ENCODE measurements around the gene CENPI.
A peak's percentile ranks its signal among the peaks of the same experiment; 100 is the strongest.
"Not testable (repeated sequence)": the region's sequence is repeated elsewhere in the genome, so short reads cannot be mapped to it uniquely, and the experiment has no call there.

CENPI gene, protein sequence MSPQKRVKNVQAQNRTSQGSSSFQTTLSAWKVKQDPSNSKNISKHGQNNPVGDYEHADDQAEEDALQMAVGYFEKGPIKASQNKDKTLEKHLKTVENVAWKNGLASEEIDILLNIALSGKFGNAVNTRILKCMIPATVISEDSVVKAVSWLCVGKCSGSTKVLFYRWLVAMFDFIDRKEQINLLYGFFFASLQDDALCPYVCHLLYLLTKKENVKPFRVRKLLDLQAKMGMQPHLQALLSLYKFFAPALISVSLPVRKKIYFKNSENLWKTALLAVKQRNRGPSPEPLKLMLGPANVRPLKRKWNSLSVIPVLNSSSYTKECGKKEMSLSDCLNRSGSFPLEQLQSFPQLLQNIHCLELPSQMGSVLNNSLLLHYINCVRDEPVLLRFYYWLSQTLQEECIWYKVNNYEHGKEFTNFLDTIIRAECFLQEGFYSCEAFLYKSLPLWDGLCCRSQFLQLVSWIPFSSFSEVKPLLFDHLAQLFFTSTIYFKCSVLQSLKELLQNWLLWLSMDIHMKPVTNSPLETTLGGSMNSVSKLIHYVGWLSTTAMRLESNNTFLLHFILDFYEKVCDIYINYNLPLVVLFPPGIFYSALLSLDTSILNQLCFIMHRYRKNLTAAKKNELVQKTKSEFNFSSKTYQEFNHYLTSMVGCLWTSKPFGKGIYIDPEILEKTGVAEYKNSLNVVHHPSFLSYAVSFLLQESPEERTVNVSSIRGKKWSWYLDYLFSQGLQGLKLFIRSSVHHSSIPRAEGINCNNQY

DNA sequence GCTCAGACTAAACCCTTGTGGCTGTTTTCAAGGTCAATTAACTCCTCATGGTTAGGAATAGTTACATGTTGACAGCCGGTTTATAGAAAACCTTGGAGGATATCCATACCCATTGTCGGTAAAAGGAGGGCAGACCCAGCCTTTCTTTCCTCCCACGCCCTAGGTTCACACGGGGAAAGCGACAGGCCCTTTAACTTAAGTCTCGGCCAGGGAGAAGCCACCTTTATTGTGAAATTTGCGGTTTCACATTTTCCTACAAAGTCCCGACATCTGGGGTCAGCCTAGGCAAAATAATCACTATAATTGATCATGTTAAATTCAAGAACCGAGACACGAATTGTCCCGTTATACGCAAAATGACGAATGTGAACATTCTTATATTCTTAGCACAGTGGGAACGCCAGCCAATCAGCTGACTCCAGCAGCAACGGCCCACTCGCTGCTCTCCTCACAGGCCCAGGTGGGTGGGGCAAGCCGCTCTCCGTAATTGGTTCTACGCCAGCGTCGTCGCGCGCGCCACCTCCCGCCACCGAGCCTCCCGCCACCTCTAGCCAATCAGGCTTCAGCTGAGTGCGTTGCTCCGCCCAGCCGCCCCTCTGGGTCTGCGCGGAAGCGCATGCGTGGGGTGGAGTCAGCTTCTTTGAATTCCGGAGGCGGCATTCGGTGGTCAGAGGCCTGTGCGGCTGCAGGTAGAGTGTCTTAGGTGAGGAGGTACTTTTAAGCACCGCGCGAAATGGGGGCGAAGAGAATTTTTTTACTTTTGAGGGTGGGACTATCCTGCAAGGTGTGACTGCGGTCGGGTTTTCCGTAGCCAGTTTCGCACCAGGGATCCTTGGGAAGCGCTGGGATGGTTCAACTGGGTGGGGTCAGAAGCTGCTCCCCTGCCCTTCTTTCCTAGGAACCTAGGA, at the start of gene CENPI:
Gene CENPI, plus strand, starts transcription at position 659 of the 908 bp plus-strand sequence. CDS start 2,867 bp downstream, outside the sequence.
- peak; percentile 96 for DNase-seq (ENCODE audit: low spot score)

DNA sequence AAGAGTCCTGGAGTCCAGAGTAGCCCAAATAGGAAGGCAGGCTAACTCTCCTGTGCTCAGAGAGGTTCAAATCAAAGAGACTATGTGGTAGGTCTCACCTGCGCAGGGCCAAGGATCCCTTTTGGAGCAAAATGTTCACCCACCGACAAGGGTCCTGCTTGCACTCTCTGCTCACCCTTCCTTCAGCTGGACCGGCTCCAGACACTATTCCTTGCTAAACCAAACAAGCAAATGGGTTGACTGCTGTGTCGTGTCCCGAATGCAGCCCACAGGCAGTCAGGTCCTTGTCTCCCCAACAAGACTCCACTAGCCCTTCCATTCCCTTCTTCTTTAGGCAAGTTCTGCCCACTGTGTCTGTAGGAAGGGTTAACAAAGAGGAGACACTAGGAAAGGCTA, 46.9 kb upstream of the CENPI start:
- no peak for DNase-seq (ENCODE audit: low spot score)

DNA sequence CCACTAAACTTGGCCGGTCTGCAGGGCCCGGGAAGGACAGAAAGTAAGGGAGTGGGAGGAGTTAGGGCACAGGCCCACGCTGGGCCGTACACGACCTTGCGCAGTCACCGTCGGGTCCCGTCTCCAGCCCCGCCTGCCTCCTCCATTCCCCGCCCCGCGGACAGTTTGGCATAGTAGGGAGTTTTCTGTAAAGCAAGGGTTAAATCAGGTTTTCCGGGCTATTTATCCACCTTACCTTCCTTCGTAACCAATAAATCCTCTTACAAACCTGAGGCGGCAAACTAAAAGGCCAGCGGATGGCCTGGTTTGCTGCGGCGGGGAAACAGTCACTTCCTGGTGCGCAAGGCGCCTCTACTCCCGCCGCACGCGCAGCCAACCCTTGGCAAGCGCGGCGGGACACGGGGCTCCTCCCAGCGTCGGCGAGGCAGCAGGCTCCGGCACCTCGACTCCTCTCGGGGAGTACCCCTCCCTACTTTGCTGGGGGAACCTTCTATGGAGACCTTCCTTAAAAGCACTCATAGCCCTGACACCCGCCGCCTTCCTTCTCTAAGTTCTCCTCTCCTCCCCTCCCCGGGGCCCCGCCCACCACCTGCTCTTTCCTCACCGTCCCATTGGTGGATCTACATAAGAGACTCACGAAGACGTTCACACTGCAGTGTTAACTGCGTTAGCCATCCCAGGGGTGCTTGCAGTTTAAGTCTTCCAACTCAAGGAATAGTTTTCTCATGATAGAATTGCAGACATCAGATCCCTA, 46.3 kb upstream of the CENPI start, which contains the start of gene TRMT2B:
Gene TRMT2B, minus strand, starts transcription at position 563 of the 754 bp plus-strand sequence. CDS start 9,822 bp downstream, outside the sequence.
- peak; percentile 78 for DNase-seq (ENCODE audit: low spot score)

DNA sequence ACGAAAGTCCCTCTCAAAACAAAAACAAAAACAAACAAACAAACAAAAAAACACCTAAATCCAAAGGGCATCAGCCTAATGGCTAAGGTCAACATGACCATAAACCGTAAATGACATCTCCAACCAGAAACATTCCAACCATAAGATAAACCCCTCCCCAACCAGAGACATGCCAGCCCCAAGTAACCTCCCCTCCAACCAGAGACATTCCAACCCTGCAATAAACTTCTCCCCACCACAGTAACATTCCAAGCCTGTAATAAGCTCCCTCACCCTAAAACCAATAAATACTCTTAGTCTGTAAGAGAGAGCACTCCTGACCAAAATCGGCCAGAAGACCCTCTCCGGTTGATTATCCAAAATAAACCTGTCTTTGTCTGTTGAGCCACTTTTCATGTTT, 41.5 kb upstream of the CENPI start:
- DNase-seq (ENCODE audit: low spot score), result not testable (repeated sequence)

DNA sequence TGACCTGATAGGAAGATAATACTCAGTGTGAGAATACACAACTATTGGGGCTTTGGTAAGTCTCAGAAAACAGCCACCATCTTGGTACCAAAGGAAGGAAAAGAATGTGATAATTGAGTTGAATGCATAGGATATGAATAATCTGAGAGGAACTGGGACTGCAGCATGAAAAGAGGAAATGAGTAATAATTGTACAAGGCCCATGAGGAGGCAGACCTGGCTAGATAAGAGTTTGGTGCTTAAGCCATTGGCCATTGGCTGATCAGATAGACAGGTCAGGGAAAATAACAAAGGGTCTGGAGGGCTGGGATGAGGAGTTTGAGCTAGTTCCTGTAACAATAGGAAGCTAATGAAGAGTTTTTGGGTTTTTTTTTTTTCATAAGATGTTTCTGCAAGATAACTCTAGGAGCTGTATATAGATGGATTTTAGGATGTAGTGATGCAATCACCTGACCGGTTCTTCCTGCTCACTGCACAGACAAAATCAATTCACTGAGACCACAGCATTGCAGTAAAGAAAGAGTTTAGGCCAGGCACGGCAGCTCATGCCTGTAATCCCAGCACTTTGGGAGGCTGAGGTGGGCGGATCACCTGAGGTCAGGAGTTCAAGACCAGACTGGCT, 40.8 kb upstream of the CENPI start:
- peak; percentile 33 for DNase-seq (ENCODE audit: low spot score)

DNA sequence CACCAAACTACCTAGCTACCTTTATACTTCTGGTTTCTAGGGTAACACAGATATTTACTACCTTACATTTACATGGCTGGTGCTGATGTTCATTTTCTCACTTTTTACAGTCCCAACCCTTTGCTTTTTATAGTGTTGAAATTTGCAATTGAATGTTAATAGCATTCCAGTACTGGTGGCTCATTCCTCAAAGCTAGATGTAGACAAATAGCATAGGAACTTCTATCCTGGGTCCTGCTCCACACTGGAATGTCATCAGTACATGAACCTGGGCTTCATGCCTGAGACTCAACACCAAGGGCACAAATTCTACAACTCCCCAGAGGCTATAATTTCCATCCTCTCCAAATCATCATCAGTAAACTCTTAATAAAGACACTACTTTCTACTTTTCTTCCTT, 35.8 kb upstream of the CENPI start:
- no peak for DNase-seq (ENCODE audit: low spot score)

DNA sequence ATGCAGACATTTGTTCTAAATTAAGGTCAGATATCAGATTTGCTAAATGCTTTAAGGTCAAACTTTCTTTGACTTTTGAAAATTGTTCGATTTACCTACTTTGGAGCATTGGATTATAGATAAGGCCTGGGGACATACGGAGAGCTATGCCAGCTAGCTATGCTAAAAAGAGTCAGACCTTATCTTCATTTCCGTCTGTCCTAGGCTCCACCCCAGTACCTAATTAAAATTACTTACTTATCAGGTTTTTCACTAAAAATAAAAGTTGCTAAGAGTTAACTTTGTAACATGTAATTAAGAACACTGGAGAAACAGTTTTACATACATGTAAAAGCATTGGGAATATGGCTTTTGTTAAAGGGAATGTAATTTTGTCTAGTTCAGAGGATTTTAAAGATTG, 26.4 kb upstream of the CENPI start:
- DNase-seq (ENCODE audit: low spot score), result no peak

DNA sequence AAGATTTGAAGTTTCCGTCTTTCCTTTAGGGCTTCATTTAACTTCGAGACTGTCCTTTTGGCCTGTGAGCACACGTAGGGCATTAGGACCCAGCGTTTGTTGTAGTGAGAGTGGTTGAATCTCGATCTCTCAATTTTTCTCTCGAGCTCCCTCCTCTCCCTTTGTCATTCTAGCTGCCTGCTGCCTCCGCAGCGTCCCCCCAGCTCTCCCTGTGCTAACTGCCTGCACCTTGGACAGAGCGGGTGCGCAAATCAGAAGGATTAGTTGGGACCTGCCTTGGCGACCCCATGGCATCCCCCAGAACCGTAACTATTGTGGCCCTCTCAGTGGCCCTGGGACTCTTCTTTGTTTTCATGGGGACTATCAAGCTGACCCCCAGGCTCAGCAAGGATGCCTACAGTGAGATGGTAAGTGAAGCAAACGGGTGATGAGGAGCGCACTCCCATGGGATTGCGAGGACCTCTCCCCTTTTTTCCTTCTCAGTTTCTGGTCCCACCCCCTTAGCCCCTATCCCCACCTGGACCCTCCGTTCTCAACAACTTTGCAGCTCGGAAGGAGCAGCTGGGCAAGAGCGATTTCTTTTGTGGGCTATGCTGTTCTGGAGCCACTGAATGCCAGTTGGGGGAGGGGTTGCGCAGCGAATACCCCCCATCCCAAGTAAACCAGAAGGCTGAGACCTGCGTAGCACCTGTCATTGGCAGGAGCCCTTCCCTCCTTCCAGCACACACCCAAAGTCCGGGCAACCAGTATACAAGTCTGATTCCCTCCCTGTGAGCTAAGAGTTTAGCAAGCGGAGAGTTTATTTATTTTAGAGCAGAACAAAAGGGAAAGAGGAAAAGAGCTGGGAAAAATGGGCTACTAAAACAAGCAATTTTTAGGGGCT, 19.0 kb upstream of the CENPI start, which contains the start of gene TMEM35A:
Gene TMEM35A, plus strand, starts transcription at position 164 of the 883 bp plus-strand sequence. Its CDS starts 124 bp downstream, at position 288.
- no peak for DNase-seq (ENCODE audit: low spot score)

DNA sequence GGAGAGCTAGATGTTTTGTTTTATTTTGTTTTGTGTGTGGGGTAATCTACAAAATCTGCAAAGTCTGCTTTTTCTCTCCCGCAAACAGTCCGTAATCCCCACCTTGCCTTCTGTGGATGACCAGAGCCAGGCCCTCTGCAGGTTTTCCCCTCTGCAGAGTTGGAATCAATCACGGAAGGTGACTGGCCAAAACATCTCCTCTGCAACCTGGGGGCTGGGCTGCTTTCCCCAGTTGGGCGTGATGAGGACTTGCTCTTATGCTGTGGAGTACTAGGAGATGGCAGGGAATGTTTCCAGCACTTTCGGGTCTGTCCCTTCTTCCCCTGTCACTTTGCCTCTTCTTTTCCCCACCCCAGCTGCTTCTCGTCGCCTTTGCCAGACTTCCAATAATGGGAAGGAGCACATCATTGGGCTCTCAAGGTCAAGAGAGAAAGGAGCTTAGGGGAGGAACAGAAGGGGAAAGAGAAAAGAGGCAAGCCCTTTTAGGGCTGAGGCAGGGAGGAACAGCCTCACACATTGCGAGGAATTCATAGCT, 18.2 kb upstream of the CENPI start:
- no peak for DNase-seq (ENCODE audit: low spot score)

DNA sequence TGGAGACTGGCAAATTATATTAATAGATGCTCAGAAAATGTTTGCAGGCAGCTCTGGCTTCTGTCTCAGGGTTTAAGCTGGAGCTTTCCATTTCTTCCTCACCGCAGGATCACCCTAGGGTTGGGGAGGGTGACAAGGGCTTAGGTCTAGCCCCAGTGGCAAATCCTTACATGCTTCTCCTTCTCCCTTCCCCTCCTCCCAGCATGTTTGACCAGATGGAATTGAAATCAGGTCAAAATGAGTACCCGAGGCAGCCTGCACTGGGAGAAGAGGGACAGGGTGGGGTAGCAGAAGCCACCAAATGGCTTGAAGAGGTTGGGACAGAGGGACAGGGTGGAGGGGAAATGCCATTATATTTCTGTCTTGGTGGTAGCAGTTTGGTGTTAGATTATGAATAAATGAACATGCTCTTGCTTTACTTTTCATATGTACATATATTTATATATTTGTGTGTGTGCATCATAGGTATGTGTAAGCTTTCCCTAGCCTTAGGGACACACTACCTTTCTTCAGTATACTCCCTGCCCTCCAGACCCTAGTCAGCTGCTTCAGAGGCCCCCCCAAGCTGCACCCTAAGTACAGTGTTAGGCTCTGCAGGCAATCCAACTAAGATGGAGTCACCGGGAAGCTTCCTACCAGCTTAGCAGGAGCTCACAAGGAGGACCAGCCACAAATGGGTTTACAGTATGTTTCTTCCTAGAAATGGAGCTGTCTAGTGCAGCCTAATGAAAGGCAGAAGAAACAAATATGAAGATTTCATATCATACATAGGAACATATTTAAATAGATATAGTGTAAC, 17.5 kb upstream of the CENPI start:
- DNase-seq (ENCODE audit: low spot score), result no peak

DNA sequence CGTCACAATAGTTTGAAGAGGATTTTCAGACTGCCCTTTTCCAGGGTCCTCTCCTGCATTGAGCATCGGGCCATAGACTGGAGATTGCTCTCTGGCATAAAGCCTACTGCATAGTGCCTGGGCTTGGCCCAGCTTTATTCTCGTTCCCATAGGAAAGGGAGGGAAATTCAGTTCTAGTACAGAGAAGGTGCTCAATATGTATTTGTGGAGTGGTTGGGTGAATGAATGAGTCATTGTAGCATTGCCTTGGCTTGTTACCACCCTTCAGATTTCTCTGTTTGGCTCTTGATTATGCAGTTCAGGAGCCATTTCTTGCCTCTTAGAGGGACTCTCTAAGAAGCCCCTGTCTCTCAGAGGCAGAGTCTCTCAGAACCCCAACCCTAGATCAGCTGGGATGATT, 16.8 kb upstream of the CENPI start:
- DNase-seq (ENCODE audit: low spot score), result no peak

DNA sequence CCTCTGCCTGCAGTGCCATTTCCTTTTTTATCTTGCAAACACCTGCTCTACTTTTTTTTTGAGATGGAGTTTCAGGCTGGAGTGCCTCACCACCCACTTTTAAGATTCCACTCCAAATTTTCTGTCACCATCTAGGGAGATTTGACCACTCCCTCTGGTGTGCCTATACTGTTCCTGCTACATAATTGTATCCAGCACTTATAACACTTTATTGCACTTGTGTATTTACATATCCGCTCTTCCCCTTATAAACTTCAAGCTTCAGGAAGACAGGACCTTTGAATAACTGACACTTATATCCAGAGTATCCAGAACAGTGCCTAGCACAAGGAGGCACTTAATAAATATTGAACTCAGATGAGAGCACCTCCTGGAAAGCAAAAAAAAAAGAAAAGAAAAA, 6.2 kb upstream of the CENPI start:
- DNase-seq (ENCODE audit: low spot score), result no peak

DNA sequence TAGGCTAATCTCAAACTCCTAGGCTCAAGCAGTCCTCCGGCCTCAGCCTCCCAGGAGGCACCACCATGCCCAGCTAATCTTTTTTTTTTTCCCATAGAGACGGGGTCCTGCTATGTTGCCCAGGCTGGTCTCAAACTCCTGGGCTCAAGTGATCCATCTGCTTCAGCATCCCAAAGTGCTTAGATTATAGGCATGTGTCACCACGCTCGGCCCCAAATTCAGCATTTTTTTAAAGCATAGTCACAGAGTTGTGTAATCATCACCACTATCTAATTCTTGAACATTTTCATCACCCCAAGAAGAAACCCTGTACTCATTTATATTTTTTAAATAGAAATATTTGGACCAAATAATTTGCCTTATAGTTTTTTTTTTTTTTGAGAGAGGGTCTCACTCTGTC, 10.3 kb downstream of the CENPI start:
- no peak for DNase-seq (ENCODE audit: low spot score)

DNA sequence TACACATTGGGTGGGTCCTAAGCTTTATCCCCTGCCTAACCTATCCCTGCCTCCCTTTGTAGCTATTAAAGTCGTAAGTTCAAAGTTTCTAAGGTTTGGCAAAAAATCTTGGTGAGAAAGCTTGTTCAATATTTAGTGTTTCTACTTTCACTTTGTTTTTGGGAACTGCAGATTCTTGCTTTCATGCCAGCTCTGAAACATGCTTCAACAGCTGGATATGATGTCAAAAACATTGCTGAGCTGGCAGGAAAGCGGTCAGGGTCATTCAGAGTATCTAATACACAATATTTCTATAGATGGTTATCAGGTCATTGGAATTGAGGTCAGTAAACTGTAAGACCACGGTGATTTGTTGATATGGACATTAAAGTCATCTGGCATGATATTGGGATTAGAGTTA, 19.7 kb downstream of the CENPI start:
- DNase-seq (ENCODE audit: low spot score), result no peak

DNA sequence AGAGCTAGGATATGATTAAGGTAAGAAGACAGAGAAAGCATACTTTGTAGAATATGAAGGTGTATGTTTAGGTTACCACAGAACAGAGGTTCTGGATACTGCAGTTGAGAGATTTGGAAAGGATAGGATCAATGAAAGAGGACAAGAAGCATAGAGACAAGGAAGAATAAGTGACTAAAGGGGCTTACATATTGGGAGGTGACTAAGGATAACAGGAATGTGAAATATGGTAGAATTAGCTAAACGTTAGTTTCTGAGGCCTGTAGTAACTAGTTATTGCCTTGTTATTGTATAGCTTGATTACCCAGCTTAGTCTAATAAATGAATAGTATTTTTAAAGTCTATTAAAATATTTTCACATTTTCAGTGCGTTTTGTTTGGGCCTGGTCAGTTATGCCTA, 38.2 kb downstream of the CENPI start:
- DNase-seq (ENCODE audit: low spot score), result no peak
